ENCODE results near the gene BRI3BP.

The BRI3BP gene

GRCh38 chr12:124995200-124995961, 1.9 kb downstream of the BRI3BP start:
- no peak overlapping the region for H3K4me3 ChIP-seq (ENCODE audit: low read depth, low read length)
- no peak for TF ChIP-seq CTCF (IDR thresholded peaks at IDR 0.05; ENCODE audit: low read depth, low read length)

GRCh38 chr12:124998705-124999104, 5.3 kb downstream of the BRI3BP start:
- H3K4me3 ChIP-seq (ENCODE audit: low read depth, low read length) = no peak overlapping the region

GRCh38 chr12:125001636-125002035, 8.2 kb downstream of the BRI3BP start:
- no peak overlapping the region for H3K4me3 ChIP-seq (ENCODE audit: low read depth, low read length)
- TF ChIP-seq CTCF (IDR thresholded peaks at IDR 0.05; ENCODE audit: low read depth, low read length) = no peak

More at GRCh38 chr12:124998705-124999104, 5.3 kb downstream of the BRI3BP start:
- no peak for TF ChIP-seq CTCF (IDR thresholded peaks at IDR 0.05; ENCODE audit: low read depth, low read length)

- no peak overlapping the region for H3K4me3 ChIP-seq (ENCODE audit: low read depth, low read length)
- TF ChIP-seq CTCF (IDR thresholded peaks at IDR 0.05; ENCODE audit: low read depth, low read length) = no peak
These were observed 9.6 kb downstream of the BRI3BP start for GRCh38 chr12:125003021-125003420.

- TF ChIP-seq CTCF (IDR thresholded peaks at IDR 0.05; ENCODE audit: low read depth, low read length) = no peak
- H3K4me3 ChIP-seq (ENCODE audit: low read depth, low read length) = no peak overlapping the region
These were observed 11.2 kb downstream of the BRI3BP start for GRCh38 chr12:125004621-125005020.

GRCh38 chr12:125005652-125006051, 12.2 kb downstream of the BRI3BP start:
- H3K4me3 ChIP-seq (ENCODE audit: low read depth, low read length) = no peak overlapping the region
- TF ChIP-seq CTCF (IDR thresholded peaks at IDR 0.05; ENCODE audit: low read depth, low read length) = no peak

- TF ChIP-seq CTCF (IDR thresholded peaks at IDR 0.05; ENCODE audit: low read depth, low read length) = no peak
- no peak overlapping the region for H3K4me3 ChIP-seq (ENCODE audit: low read depth, low read length)
These were observed 12.9 kb downstream of the BRI3BP start for GRCh38 chr12:125006365-125006764.

All from WI38 (cell line).